ENCODE results near the gene KCNK5. TPM values are rescaled to one million over a fixed set of nuclear protein-coding genes. Genes with fewer than 3 reads are reported as not detected.

The KCNK5 gene
- total and polyA plus RNA-seq, 9 of the 15 experiments (the other 6 are each of a cell fraction or from before 2014, with no cell fraction given), result 1.5 to 45.8 (median 25.8) TPM

- no peak for TF ChIP-seq MCM5 (IDR thresholded peaks at IDR 0.05; ENCODE audit: low read depth)
- no peak for TF ChIP-seq THAP7 (CRISPR knock-in tag; IDR thresholded peaks at IDR 0.05)
- no peak for TF ChIP-seq JUNB (CRISPR knock-in tag; conservative IDR thresholded peaks at IDR 0.05)
- TF ChIP-seq RBM22 (IDR thresholded peaks at IDR 0.05; ENCODE audit: low read depth, low read length, poor library complexity, severe bottlenecking), result no peak
- TF ChIP-seq, protein P1, sequence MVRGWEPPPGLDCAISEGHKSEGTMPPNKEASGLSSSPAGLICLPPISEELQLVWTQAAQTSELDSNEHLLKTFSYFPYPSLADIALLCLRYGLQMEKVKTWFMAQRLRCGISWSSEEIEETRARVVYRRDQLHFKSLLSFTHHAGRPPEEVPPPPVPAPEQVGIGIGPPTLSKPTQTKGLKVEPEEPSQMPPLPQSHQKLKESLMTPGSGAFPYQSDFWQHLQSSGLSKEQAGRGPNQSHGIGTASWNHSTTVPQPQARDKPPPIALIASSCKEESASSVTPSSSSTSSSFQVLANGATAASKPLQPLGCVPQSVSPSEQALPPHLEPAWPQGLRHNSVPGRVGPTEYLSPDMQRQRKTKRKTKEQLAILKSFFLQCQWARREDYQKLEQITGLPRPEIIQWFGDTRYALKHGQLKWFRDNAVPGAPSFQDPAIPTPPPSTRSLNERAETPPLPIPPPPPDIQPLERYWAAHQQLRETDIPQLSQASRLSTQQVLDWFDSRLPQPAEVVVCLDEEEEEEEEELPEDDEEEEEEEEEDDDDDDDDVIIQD (CRISPR knock-in tag; IDR thresholded peaks at IDR 0.05), result no peak
- TF ChIP-seq ZNF280B (CRISPR knock-in tag; IDR thresholded peaks at IDR 0.05), result no peak
- no peak for TF ChIP-seq ZNF23 (CRISPR knock-in tag; IDR thresholded peaks at IDR 0.05)
- TF ChIP-seq NEUROD1 (IDR thresholded peaks at IDR 0.05; ENCODE audit: borderline replicate concordance, low read depth, low read length, partially characterized antibody), result no peak
- TF ChIP-seq, protein P2, sequence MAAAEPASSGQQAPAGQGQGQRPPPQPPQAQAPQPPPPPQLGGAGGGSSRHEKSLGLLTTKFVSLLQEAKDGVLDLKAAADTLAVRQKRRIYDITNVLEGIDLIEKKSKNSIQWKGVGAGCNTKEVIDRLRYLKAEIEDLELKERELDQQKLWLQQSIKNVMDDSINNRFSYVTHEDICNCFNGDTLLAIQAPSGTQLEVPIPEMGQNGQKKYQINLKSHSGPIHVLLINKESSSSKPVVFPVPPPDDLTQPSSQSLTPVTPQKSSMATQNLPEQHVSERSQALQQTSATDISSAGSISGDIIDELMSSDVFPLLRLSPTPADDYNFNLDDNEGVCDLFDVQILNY (CRISPR knock-in tag; IDR thresholded peaks at IDR 0.05), result no peak
- no peak for TF ChIP-seq TAF1 (IDR thresholded peaks at IDR 0.05; ENCODE audit: control insufficient read depth, extremely low read depth, insufficient read depth, low read length, severe bottlenecking)
- no peak for TF ChIP-seq MCM7 (IDR thresholded peaks at IDR 0.05)
- no peak for TF ChIP-seq PRPF4 (IDR thresholded peaks at IDR 0.05; ENCODE audit: insufficient read depth, low read depth, low read length, poor library complexity, severe bottlenecking)
- no peak for TF ChIP-seq TAF9B (IDR thresholded peaks at IDR 0.05; ENCODE audit: partially characterized antibody)
- TF ChIP-seq SETDB1 (IDR thresholded peaks at IDR 0.05; ENCODE audit: low read length), result no peak
- TF ChIP-seq HMGN3 (IDR thresholded peaks at IDR 0.05; ENCODE audit: borderline replicate concordance, extremely low read depth, insufficient read length, low read depth, low read length), result no peak
- TF ChIP-seq ZC3H8 (IDR thresholded peaks at IDR 0.05), result no peak
- TF ChIP-seq ZNF165 (CRISPR knock-in tag; IDR thresholded peaks at IDR 0.05; ENCODE audit: borderline replicate concordance), result no peak
- TF ChIP-seq POU5F1 (IDR thresholded peaks at IDR 0.05; ENCODE audit: borderline replicate concordance, low read depth, low read length, partially characterized antibody), result no peak
- TF ChIP-seq NONO (IDR thresholded peaks at IDR 0.05; ENCODE audit: low read depth in 2 of 2, low read length in 1 of 2), result no peak
- TF ChIP-seq GATAD2A (IDR thresholded peaks at IDR 0.05), result no peak
- TF ChIP-seq ZNF79 (CRISPR knock-in tag; IDR thresholded peaks at IDR 0.05; ENCODE audit: low read depth), result no peak
- TF ChIP-seq TRIM28 (IDR thresholded peaks at IDR 0.05), result no peak
- TF ChIP-seq CHD2 (IDR thresholded peaks at IDR 0.05; ENCODE audit: low read depth, low read length), result no peak
- no peak for TF ChIP-seq ZFP1 (CRISPR knock-in tag; IDR thresholded peaks at IDR 0.05)
- no peak for TF ChIP-seq BRF1 (IDR thresholded peaks at IDR 0.05; ENCODE audit: borderline replicate concordance, extremely low read depth, insufficient read length)
- no peak for TF ChIP-seq EP400 (IDR thresholded peaks at IDR 0.05)
These were observed 7.3 kb downstream of the KCNK5 start (continued) for GRCh38 chr6:39221779-39222641.
